ENCODE results near the gene CCR2.

The CCR2 gene

DNA sequence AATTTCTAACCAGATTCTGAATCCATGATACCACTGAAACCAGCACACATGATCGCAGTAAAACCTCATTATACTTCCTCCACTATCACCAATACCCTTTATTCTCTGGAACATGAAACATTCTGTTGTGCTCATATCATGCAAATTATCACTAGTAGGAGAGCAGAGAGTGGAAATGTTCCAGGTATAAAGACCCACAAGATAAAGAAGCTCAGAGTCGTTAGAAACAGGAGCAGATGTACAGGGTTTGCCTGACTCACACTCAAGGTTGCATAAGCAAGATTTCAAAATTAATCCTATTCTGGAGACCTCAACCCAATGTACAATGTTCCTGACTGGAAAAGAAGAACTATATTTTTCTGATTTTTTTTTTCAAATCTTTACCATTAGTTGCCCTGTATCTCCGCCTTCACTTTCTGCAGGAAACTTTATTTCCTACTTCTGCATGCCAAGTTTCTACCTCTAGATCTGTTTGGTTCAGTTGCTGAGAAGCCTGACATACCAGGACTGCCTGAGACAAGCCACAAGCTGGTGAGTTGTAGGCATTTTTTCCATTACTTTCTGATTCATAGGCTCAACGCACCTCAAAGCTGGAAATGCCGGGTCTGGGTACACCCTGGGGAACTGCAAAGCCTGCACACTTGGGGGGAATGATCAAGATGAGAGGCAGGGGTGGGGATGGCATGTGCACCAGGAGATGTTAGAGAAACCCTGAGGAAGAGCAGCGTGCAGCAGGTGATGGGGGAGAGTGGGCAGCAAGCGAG lies at the start of gene CCR2:
Gene CCR2, plus strand, starts transcription at position 465 of the 764 bp plus-strand sequence. CDS start 3,417 bp downstream, outside the sequence.
- no peaks in the 10 kb centered on the region for H3K36me3 ChIP-seq (ENCODE audit: low read depth)
- TF ChIP-seq CTCF (IDR thresholded peaks at IDR 0.05; ENCODE audit: poor library complexity, severe bottlenecking) = no peak
- DNase-seq (ENCODE audit: low spot score) (no peak), ATAC-seq (ENCODE audit: low read depth) (no peak)
- H3K4me3 ChIP-seq (ENCODE audit: severe bottlenecking) = no peak within 1 kb of the TSS
- H3K27me3 ChIP-seq (ENCODE audit: insufficient read depth, poor library complexity, severe bottlenecking) = peaks cover 38% of the 10 kb centered on the region
- no peaks in the 10 kb centered on the region for H3K9me3 ChIP-seq (ENCODE audit: severe bottlenecking)
- H3K27ac ChIP-seq (ENCODE audit: poor library complexity, severe bottlenecking) = no peak within 1 kb of the TSS
- H3K4me1 ChIP-seq (ENCODE audit: insufficient read depth, poor library complexity, severe bottlenecking) = no peaks in the 10 kb centered on the region

- no peak overlapping the region for H3K4me3 ChIP-seq (ENCODE audit: severe bottlenecking)
- H3K36me3 ChIP-seq (ENCODE audit: low read depth) = no peaks in the 10 kb centered on the region
- no peak for ATAC-seq (ENCODE audit: low read depth)
- no peak for TF ChIP-seq CTCF (IDR thresholded peaks at IDR 0.05; ENCODE audit: poor library complexity, severe bottlenecking)
- no peaks in the 10 kb centered on the region for H3K4me1 ChIP-seq (ENCODE audit: insufficient read depth, poor library complexity, severe bottlenecking)
- no peak overlapping the region for H3K27ac ChIP-seq (ENCODE audit: poor library complexity, severe bottlenecking)
- no peaks in the 10 kb centered on the region for H3K9me3 ChIP-seq (ENCODE audit: severe bottlenecking)
- no peak for DNase-seq (ENCODE audit: low spot score)
- peaks cover 4% of the 10 kb centered on the region for H3K27me3 ChIP-seq (ENCODE audit: insufficient read depth, poor library complexity, severe bottlenecking)
Observed at GRCh38 chr3:46304739-46305138, 49.2 kb upstream of the CCR2 start.

DNA sequence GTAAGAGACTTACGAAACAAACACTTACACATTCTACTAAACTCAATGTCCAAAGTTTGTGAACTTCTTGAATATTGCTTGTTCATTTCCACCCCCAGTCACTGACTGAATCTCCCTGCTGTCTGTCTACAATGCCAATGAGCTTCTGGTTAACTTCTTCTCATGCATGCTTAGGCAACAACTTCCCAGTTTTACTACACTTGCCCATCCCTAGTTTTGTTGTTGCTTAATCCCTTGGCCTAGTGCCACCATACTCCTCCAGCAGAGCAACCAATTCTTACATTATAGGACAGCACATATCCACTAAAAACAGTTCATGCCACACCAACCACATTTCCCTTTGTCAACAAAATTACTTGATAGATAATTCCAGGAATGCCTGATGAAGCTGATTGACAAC lies 40.9 kb upstream of the CCR2 start:
- Histone ChIP-seq H3K27ac (ENCODE audit: poor library complexity, severe bottlenecking) (peak overlapping the region; percentile 18), H3K4me3 (ENCODE audit: severe bottlenecking) (no peak overlapping the region), H3K4me1 (ENCODE audit: insufficient read depth, poor library complexity, severe bottlenecking) (no peaks in the 10 kb centered on the region), H3K36me3 (ENCODE audit: low read depth) (no peaks in the 10 kb centered on the region), H3K9me3 (ENCODE audit: severe bottlenecking) (no peaks in the 10 kb centered on the region), H3K27me3 (ENCODE audit: insufficient read depth, poor library complexity, severe bottlenecking) (no peaks in the 10 kb centered on the region)
- no peak for TF ChIP-seq CTCF (IDR thresholded peaks at IDR 0.05; ENCODE audit: poor library complexity, severe bottlenecking)
- no peak for DNase-seq (ENCODE audit: low spot score)
- peak; percentile 60 for ATAC-seq (ENCODE audit: low read depth)

GRCh38 chr3:46314517-46314916 lies 39.4 kb upstream of the CCR2 start:
- no peaks in the 10 kb centered on the region for H3K9me3 ChIP-seq (ENCODE audit: severe bottlenecking)
- no peaks in the 10 kb centered on the region for H3K27me3 ChIP-seq (ENCODE audit: insufficient read depth, poor library complexity, severe bottlenecking)
- ATAC-seq (ENCODE audit: low read depth) (no peak), DNase-seq (ENCODE audit: low spot score) (no peak)
- no peak for TF ChIP-seq CTCF (IDR thresholded peaks at IDR 0.05; ENCODE audit: poor library complexity, severe bottlenecking)
- no peaks in the 10 kb centered on the region for H3K4me1 ChIP-seq (ENCODE audit: insufficient read depth, poor library complexity, severe bottlenecking)
- H3K4me3 ChIP-seq (ENCODE audit: severe bottlenecking) = no peak overlapping the region
- H3K27ac ChIP-seq (ENCODE audit: poor library complexity, severe bottlenecking) = no peak overlapping the region
- no peaks in the 10 kb centered on the region for H3K36me3 ChIP-seq (ENCODE audit: low read depth)

DNA sequence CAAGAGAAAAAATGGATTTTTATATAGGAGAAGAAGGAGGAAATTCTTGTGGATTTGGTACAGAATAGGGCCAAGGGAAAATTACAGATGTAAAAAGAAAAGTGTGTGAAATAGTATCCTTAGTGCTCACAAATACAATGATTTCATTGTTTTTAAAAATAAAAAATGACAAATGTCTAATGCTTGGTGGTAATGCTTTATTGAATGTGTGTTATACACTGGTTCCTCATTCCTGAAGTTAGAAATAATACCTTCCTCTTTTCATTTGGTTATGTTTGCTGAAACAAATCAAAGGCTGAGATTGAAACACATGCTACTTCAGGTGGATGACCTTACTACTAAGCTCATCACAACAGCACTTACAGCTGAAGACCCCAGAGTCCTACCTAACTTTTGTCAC lies 37.7 kb upstream of the CCR2 start:
- Histone ChIP-seq H3K9me3 (ENCODE audit: severe bottlenecking) (no peaks in the 10 kb centered on the region), H3K4me1 (ENCODE audit: insufficient read depth, poor library complexity, severe bottlenecking) (no peaks in the 10 kb centered on the region), H3K4me3 (ENCODE audit: severe bottlenecking) (no peak overlapping the region), H3K36me3 (ENCODE audit: low read depth) (no peaks in the 10 kb centered on the region), H3K27ac (ENCODE audit: poor library complexity, severe bottlenecking) (no peak overlapping the region), H3K27me3 (ENCODE audit: insufficient read depth, poor library complexity, severe bottlenecking) (no peaks in the 10 kb centered on the region)
- no peak for DNase-seq (ENCODE audit: low spot score)
- no peak for TF ChIP-seq CTCF (IDR thresholded peaks at IDR 0.05; ENCODE audit: poor library complexity, severe bottlenecking)
- no peak for ATAC-seq (ENCODE audit: low read depth)
